ENCODE data around the gene CNN2. TPM values are rescaled to one million over a fixed set of nuclear protein-coding genes. Genes with fewer than 3 reads are reported as not detected.

The CNN2 gene
- total RNA-seq, 4 donors from 2014 or later: 39.6 to 75.4 (median 60.8) TPM

- TF ChIP-seq CTCF (IDR thresholded peaks at IDR 0.05): no peak
- ATAC-seq (ENCODE audit: low FRiP score) (no peak), DNase-seq (ENCODE audit: low spot score) (no peak)
Measured at GRCh38 chr19:1058112-1058511, 31.7 kb downstream of the CNN2 start.

- DNase-seq (ENCODE audit: low spot score) (no peak), ATAC-seq (ENCODE audit: low FRiP score) (no peak)
- TF ChIP-seq CTCF (IDR thresholded peaks at IDR 0.05): no peak
Measured at GRCh38 chr19:1060689-1061088, 34.3 kb downstream of the CNN2 start.

GRCh38 chr19:1061987-1062386 is 35.6 kb downstream of the CNN2 start:
- ATAC-seq (ENCODE audit: low FRiP score) (no peak), DNase-seq (ENCODE audit: low spot score) (no peak)
- no peak for TF ChIP-seq CTCF (IDR thresholded peaks at IDR 0.05)

- no peak for ATAC-seq (ENCODE audit: low FRiP score)
Measured at GRCh38 chr19:1062387-1063029, 36.1 kb downstream of the CNN2 start.

GRCh38 chr19:1063030-1063908 is 36.9 kb downstream of the CNN2 start:
- TF ChIP-seq CTCF (IDR thresholded peaks at IDR 0.05): no peak
- no peak for DNase-seq (ENCODE audit: low spot score)
- no peak for ATAC-seq (ENCODE audit: low FRiP score)

More at GRCh38 chr19:1062387-1063029, 36.1 kb downstream of the CNN2 start:
- DNase-seq (ENCODE audit: low spot score): no peak
- no peak for TF ChIP-seq CTCF (IDR thresholded peaks at IDR 0.05)

GRCh38 chr19:1063909-1064660 is 37.7 kb downstream of the CNN2 start:
- DNase-seq (ENCODE audit: low spot score): no peak

More at GRCh38 chr19:1063909-1064660, 37.7 kb downstream of the CNN2 start:
- no peak for ATAC-seq (ENCODE audit: low FRiP score)
- TF ChIP-seq CTCF (IDR thresholded peaks at IDR 0.05): no peak

Measured in omental fat pad (tissue), 4 donors.